Measurements from ENCODE around the gene PPP1R7.

Gene PPP1R7

DNA sequence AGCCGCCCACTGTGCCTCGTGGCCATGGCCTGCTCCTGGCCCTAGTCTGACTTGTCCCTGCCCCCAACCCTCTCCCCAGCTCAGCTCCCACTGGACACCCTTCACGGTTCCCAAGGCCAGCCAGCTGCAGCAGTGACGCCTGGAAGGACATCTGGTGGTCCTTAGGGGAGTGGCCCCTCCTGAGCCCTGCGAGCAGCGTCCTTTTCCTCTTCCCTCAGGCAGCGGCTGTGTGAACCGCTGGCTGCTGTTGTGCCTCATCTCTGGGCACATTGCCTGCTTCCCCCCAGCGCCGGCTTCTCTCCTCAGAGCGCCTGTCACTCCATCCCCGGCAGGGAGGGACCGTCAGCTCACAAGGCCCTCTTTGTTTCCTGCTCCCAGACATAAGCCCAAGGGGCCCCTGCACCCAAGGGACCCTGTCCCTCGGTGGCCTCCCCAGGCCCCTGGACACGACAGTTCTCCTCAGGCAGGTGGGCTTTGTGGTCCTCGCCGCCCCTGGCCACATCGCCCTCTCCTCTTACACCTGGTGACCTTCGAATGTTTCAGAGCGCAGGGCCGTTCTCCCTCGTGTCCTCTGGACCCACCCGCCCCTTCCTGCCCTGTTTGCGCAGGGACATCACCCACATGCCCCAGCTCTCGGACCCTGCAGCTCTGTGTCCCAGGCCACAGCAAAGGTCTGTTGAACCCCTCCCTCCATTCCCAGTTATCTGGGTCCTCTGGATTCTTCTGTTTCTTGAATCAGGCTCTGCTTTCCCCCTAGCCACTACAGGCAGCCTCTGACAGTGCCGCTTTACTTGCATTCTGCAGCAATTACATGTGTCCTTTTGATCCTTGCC lies 74.0 kb downstream of the PPP1R7 start:
- TF ChIP-seq, protein P1, sequence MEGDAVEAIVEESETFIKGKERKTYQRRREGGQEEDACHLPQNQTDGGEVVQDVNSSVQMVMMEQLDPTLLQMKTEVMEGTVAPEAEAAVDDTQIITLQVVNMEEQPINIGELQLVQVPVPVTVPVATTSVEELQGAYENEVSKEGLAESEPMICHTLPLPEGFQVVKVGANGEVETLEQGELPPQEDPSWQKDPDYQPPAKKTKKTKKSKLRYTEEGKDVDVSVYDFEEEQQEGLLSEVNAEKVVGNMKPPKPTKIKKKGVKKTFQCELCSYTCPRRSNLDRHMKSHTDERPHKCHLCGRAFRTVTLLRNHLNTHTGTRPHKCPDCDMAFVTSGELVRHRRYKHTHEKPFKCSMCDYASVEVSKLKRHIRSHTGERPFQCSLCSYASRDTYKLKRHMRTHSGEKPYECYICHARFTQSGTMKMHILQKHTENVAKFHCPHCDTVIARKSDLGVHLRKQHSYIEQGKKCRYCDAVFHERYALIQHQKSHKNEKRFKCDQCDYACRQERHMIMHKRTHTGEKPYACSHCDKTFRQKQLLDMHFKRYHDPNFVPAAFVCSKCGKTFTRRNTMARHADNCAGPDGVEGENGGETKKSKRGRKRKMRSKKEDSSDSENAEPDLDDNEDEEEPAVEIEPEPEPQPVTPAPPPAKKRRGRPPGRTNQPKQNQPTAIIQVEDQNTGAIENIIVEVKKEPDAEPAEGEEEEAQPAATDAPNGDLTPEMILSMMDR (IDR thresholded peaks at IDR 0.05; ENCODE audit: extremely low read depth, insufficient read depth, missing control alignments), result no peak
- DNase-seq (ENCODE audit: low spot score), result no peak
- in situ Hi-C loops (cut with MboI; ENCODE audit: low pct_unique_long_range_greater_than_20kb, low sequenced_read_pairs, unreplicated experiment), result no loop called here

DNA sequence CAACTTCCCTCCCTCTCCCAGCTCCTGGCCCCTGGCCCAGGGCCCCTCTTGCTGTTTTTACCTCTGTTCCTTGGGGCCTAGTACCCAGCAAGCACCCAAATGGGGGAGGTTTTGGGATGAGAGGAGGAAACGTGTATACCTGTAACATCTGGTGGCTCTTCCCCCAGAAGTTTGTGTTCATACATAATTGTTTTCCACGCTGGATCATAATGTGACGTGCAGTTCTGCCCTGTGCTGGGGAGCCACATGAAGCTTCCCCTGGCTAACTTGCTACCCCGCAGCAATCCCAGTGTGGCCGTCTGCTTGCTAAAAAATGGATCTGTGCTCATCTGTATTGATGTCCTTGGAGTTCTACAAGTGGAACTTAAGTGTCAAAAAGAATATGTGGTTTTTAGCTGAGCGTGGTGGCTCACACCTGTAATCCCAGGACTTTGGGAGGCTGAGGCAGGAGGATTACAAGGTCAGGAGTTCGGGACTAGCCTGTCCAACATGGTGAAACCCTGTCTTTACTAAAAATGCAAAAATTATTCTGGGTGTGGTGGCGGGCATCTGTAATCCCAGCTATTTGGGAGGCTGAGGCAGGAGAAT lies 74.7 kb downstream of the PPP1R7 start:
- TF ChIP-seq, protein P1 (IDR thresholded peaks at IDR 0.05; ENCODE audit: extremely low read depth, insufficient read depth, missing control alignments), result no peak
- no peak for DNase-seq (ENCODE audit: low spot score)
- in situ Hi-C loops (cut with MboI; ENCODE audit: low pct_unique_long_range_greater_than_20kb, low sequenced_read_pairs, unreplicated experiment), result no loop called here

DNA sequence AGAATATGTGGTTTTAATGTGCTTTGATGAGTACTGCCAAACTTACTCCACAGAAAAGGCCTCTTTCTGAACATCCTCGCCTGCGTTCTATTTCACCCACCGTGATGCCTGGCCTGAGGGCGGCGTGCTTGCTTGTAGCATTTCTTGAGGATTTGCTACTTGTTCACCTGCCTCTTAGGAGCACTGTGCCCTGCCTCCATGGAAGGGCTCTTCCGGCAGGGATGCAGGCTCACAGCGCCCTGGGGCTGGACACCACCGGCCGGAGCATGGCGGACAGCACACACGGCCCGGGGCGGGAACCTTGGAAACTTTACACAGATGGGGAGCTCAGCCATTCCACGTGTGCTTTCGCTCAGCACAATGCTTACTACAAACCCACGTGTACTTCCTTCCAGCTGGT lies 75.3 kb downstream of the PPP1R7 start:
- DNase-seq (ENCODE audit: low spot score), result no peak
- in situ Hi-C loops (cut with MboI; ENCODE audit: low pct_unique_long_range_greater_than_20kb, low sequenced_read_pairs, unreplicated experiment), result no loop called here
- TF ChIP-seq, protein P1 (IDR thresholded peaks at IDR 0.05; ENCODE audit: extremely low read depth, insufficient read depth, missing control alignments), result no peak

DNA sequence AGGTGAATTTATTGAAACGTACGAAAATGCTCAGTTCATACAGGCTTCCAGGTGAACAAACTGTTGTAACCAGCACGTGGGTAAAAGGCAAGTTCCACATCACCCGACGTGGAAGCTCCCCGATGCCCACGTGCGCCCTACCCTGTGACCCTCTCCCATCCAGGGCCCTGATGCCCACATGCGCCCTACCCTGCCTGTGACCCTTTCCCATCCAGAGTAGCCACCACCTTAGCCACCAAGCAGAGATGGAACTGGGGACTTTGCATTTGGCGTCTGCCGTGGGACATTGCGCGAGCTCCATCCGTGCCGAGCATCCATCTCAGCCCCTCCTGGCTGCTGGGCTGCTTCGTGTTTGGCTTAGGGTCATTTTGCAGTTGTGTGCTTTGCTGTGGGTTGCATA lies 75.7 kb downstream of the PPP1R7 start:
- TF ChIP-seq, protein P1 (IDR thresholded peaks at IDR 0.05; ENCODE audit: extremely low read depth, insufficient read depth, missing control alignments), result no peak
- in situ Hi-C loops (cut with MboI; ENCODE audit: low pct_unique_long_range_greater_than_20kb, low sequenced_read_pairs, unreplicated experiment), result no loop called here
- no peak for DNase-seq (ENCODE audit: low spot score)

DNA sequence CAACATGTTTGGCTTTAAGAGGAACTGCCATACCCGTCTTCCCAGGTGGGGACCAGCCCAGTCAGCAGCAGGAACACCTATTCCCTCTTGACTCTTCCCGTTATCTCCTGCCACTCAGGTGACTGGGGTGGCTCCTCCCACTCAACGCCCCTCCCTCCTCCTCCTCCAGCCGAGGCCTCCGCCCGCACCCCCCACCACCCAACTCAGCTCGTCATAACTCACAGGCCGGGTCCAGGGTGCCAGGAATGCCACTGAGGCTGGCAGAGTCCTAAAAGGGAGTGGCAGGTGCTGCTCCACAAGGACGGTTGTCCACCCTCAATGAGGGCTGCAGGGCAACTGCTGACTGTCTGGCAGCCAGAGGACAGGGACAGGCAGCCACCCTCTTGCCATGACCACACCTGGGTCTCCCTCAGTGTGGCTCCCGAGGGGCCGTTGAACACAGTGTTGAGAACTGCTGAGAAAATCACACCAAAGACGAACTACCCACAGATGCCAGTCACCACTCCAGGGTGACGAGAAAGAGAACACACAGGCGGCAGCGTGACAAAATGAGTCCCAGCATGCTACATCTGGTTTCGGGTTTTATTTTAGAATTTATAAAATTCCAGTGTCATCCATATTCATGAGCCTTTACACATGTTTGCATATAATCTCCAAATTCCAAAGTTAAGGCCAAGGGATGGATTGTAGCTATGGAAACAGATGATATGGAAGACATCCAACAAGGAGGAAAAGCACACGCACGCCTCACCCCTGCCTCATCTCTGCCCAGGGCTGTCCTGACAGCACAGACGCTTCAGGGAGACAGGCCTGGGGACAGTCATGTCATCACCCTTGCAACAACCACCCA lies 76.7 kb downstream of the PPP1R7 start:
- no peak for DNase-seq (ENCODE audit: low spot score)
- in situ Hi-C loops (cut with MboI; ENCODE audit: low pct_unique_long_range_greater_than_20kb, low sequenced_read_pairs, unreplicated experiment), result no loop called here
- TF ChIP-seq, protein P1 (IDR thresholded peaks at IDR 0.05; ENCODE audit: extremely low read depth, insufficient read depth, missing control alignments), result no peak

DNA sequence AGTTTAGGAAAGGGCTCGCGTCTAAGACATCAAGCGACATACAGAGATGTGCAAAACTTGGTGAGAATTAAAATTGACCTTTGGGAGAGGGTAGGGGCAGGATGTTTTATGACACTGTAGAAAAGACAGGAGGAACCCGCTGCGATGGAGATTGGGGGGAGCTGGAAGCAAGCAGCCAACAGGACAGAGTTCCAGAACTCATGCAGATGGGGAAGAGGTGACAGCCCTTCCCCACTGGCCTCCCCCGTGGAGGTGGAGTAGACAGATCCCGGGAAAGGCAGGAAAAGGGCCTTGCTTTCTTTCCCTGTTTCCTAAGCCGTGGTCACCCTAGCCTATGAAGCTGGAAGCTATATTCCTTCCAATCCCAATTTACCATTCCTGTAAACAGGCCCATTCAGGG lies 77.3 kb downstream of the PPP1R7 start:
- DNase-seq (ENCODE audit: low spot score), result no peak
- in situ Hi-C loops (cut with MboI; ENCODE audit: low pct_unique_long_range_greater_than_20kb, low sequenced_read_pairs, unreplicated experiment), result no loop called here
- TF ChIP-seq, protein P1 (IDR thresholded peaks at IDR 0.05; ENCODE audit: extremely low read depth, insufficient read depth, missing control alignments), result no peak

All from GM13977 (cell line).